RWPE2 (cell line): ENCODE results near the gene MARCHF9.

Experiments
- ATAC-seq: fragments of 200-7000 bp; cut with Tn5 transposase; 3 replicates; pipeline ENCODE4 v1.9.1; 2021; ENCODE audit warnings: low read depth
- DNase-seq: peaks from one replicate; pipeline ENCODE4 v3.0.0-alpha.2; 2020; ENCODE audit warnings: low spot score
- H3K27ac ChIP-seq: fragments of 450-650 bp; 2 replicates; pipeline ENCODE4 v1.5.1; 2017; ENCODE audit warnings: mild to moderate bottlenecking; ENCODE audit not compliant: poor library complexity, severe bottlenecking
- H3K27me3 ChIP-seq: fragments of 250-450 bp; sonication (Bioruptor Pico); 2 replicates; pipeline ENCODE4 v1.5.1; 2021; ENCODE audit warnings: mild to moderate bottlenecking, moderate library complexity; ENCODE audit not compliant: insufficient read depth, poor library complexity, severe bottlenecking
- H3K36me3 ChIP-seq: fragments of 250-450 bp; sonication (Bioruptor Pico); 2 replicates; pipeline ENCODE4 v1.5.1; 2020; ENCODE audit warnings: low read depth, mild to moderate bottlenecking, moderate library complexity
- H3K4me1 ChIP-seq: fragments of 250-450 bp; sonication (Bioruptor Pico); 2 replicates; pipeline ENCODE4 v1.5.1; 2021; ENCODE audit warnings: mild to moderate bottlenecking, moderate library complexity; ENCODE audit not compliant: insufficient read depth, poor library complexity, severe bottlenecking
- H3K4me3 ChIP-seq: fragments of 250-450 bp; sonication (Bioruptor Pico); 2 replicates; pipeline ENCODE4 v1.5.1; 2021; ENCODE audit warnings: mild to moderate bottlenecking, moderate library complexity; ENCODE audit not compliant: severe bottlenecking
- H3K9me3 ChIP-seq: fragments of 250-450 bp; sonication (Bioruptor Pico); 2 replicates; pipeline ENCODE4 v1.5.1; 2021; ENCODE audit warnings: mild to moderate bottlenecking, moderate library complexity; ENCODE audit not compliant: severe bottlenecking
- TF ChIP-seq, protein P1 (sequence below): fragments of 450-650 bp; IDR thresholded peaks from one replicate; pipeline ENCODE4 v1.5.1; 2017; ENCODE audit warnings: mild to moderate bottlenecking, moderate library complexity; ENCODE audit not compliant: poor library complexity, severe bottlenecking

MARCHF9 gene

GRCh38 chr12:57755454-57756372 lies 810 bp downstream of the MARCHF9 start:
- Histone ChIP-seq H3K27ac (peak overlapping the region; percentile 65), H3K27me3 (no peaks in the 10 kb centered on the region), H3K4me1 (peaks cover 8% of the 10 kb centered on the region), H3K9me3 (no peaks in the 10 kb centered on the region), H3K36me3 (peaks cover 18% of the 10 kb centered on the region), H3K4me3 (peak overlapping the region; percentile 78)
- no peak for DNase-seq
- TF ChIP-seq, protein P1, sequence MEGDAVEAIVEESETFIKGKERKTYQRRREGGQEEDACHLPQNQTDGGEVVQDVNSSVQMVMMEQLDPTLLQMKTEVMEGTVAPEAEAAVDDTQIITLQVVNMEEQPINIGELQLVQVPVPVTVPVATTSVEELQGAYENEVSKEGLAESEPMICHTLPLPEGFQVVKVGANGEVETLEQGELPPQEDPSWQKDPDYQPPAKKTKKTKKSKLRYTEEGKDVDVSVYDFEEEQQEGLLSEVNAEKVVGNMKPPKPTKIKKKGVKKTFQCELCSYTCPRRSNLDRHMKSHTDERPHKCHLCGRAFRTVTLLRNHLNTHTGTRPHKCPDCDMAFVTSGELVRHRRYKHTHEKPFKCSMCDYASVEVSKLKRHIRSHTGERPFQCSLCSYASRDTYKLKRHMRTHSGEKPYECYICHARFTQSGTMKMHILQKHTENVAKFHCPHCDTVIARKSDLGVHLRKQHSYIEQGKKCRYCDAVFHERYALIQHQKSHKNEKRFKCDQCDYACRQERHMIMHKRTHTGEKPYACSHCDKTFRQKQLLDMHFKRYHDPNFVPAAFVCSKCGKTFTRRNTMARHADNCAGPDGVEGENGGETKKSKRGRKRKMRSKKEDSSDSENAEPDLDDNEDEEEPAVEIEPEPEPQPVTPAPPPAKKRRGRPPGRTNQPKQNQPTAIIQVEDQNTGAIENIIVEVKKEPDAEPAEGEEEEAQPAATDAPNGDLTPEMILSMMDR = no peak
- ATAC-seq = peak; percentile 10; the same call in 2 of the 3 replicates

GRCh38 chr12:57756406-57757341 lies 1.8 kb downstream of the MARCHF9 start:
- H3K9me3 ChIP-seq = no peaks in the 10 kb centered on the region
- no peak for DNase-seq
- TF ChIP-seq, protein P1 = peak; percentile 93
- H3K4me3 ChIP-seq = peak overlapping the region; percentile 78
- peak overlapping the region; percentile 65 for H3K27ac ChIP-seq
- no peaks in the 10 kb centered on the region for H3K27me3 ChIP-seq
- 0 out of 3 replicates have a peak, but pooled peaks have one; percentile 26 for ATAC-seq
- peaks cover 8% of the 10 kb centered on the region for H3K4me1 ChIP-seq
- H3K36me3 ChIP-seq = peaks cover 11% of the 10 kb centered on the region

- ATAC-seq (no peak), DNase-seq (no peak)
- TF ChIP-seq, protein P1 = no peak
- H3K27me3 ChIP-seq = no peaks in the 10 kb centered on the region
- H3K4me1 ChIP-seq = peaks cover 6% of the 10 kb centered on the region
- H3K9me3 ChIP-seq = no peaks in the 10 kb centered on the region
- no peak overlapping the region for H3K4me3 ChIP-seq
- H3K36me3 ChIP-seq = peaks cover 22% of the 10 kb centered on the region
- H3K27ac ChIP-seq = no peak overlapping the region
These were observed 2.9 kb downstream of the MARCHF9 start for GRCh38 chr12:57757771-57758170.

- ATAC-seq = no peak
- H3K4me1 ChIP-seq = peaks cover 5% of the 10 kb centered on the region
- H3K36me3 ChIP-seq = peaks cover 32% of the 10 kb centered on the region
- no peaks in the 10 kb centered on the region for H3K9me3 ChIP-seq
- no peak overlapping the region for H3K27ac ChIP-seq
- no peaks in the 10 kb centered on the region for H3K27me3 ChIP-seq
- no peak overlapping the region for H3K4me3 ChIP-seq
- TF ChIP-seq, protein P1 = no peak
- DNase-seq = no peak
These were observed 3.9 kb downstream of the MARCHF9 start for GRCh38 chr12:57758552-57759359.
